T follicular helper cell (primary cell): ENCODE data around the gene BLTP3B.

Experiments used
- DNase-seq: peaks from one replicate; pipeline ENCODE4 v3.0.0-alpha.2; 2020; ENCODE audit warnings: low read depth

Gene BLTP3B

DNA sequence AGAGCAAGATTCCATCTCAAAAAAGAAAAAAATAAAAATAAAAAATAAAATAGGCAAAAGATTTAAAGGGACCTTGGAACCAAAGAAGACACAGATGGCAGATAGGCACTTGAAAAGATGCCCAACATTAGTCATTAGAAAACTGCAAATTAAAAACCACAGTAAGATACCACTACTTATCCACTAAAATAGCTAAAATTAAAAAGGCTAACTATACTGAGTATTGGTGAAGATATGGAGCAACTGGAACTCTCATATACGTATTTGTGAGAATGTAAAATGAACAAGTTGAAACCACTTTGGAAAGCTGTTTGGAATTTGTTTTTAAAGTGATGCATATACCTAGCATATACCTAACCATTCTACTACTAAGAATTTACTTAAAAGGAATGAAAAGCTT, 22.3 kb downstream of the BLTP3B start:
- DNase-seq: no peak

DNA sequence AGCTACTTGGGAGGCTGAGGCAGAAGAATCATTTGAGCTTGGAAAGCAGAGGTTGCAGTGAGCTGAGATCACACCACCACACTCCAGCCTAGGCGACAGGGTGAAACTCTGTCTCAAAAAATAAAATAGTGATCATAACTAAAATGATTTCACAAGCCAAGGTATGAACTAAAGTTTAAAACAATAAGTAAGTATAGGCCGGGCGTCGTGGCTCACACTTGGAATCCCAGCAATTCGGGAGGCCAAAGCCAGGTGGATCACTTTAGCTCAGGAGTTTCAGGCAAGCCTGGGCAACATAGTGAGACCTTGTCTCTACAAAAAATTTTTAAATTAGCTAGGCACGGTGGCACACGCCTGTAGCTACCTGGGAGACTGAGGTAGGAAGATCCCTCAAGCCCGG, 27.4 kb downstream of the BLTP3B start:
- no peak for DNase-seq

DNA sequence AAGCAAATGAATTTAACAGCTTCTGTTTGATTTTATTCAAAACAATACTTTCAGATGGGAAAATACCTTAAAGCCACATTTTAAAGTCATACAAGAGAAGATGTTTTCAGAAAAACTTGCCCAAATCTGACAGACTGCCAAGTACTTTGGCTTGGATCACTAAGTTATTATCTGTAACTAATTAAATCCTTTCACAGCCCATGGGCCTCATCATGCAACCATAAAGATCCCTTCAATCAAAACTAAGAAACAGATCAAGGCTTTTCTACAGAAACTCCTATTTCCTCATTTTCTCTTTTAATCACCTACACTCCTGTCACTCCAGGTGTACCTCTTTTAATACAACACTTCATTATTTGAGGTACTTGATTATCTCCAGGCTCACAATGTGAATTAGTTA, 28.1 kb downstream of the BLTP3B start:
- no peak for DNase-seq

DNA sequence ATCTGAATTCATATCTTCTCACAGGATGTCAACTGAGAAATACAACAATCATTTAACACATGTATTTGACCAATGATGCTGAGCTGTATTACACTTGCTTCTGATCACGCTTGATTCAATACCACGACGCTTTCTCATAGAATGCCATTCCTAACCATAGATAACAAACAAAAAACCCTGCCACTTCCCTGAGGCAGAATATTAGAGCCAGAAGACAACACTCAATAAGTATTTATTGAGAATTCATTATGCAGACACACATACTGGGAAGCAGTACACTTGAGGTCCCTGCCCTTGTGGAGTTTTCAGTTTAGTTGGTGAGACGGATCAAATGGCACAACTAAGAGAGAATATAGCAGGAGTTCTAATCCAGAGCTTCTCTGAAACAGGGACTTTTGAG, 32.4 kb downstream of the BLTP3B start:
- DNase-seq: no peak

DNA sequence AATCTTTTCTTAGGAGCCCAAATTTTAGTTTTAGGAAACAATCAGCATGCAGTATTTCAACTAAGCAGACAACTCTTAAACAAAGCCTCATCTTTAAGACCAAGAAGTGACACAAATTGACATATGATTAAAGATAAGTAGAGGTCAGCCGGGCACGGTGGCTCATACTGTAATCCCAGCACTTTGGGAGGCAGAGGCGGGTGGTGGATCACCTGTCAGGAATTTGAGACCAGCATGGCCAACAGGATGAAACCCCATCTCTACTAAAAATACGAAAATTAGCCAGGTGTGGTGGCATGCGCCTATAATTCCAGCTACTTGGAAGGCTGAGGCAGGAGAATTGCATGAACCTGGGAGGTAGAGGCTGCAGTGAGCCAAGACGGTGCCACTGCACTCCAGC, 35.8 kb downstream of the BLTP3B start:
- DNase-seq: no peak

DNA sequence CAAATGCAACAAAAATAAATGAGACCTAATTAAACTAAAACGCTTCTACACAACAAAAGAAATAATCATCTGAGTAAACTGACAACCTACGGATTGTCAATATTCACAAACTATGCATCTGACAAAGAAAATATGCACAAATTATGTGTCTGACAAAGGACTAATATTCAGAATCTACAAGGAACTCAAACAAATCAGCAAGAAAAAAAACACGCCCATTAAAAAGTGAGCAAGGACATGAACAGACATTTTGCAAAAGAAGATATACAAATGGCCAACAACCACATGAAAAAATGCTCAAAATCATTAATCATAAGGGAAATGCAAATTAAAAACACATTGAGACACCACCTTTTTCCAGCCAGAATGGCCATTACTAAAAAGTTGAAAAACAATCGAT, 37.0 kb downstream of the BLTP3B start:
- DNase-seq: no peak

DNA sequence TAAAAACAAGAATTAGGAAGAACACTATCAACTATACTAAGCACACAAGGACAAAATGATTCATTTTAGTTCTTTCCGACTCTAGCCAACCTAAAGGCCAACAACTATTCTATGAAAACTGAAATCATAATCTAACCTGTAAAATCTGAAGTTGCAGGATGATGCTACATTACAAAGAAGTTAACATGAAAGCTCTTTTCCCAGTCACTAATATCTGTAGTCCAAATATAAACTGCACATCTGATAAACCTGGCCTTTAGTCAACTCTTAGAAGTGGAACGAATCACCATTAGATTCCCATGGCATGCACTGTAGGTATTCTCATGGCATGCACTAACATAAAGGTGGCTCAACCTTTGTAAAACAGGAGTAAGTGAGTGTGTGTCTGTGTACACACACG, 41.7 kb downstream of the BLTP3B start:
- DNase-seq: no peak
